Kidney capillary endothelial cell (primary cell): ENCODE data around the gene ZNF618.

Experiments used
- DNase-seq: peaks from one replicate; pipeline ENCODE4 v3.0.0-alpha.2; 2018; ENCODE audit warnings: low spot score

ZNF618 gene

DNA sequence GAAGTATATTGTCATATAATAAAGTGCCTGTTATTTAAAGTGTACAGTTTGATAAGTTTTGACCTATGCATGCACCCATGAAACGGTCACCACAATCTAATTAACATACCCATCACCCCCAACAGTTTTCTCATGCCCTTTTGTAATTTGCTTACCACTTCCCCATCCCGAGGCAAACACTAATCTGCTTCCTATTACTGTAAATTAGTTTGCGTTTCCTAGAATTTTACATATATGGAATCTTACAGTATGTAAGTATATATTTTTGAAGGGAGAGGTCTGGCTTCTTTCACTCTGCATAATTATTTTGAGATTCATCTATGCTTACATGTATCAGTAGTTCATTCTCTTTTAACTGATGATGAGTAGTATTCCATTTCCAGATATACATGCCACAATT lies 145.5 kb downstream of the ZNF618 start:
- DNase-seq, result no peak

DNA sequence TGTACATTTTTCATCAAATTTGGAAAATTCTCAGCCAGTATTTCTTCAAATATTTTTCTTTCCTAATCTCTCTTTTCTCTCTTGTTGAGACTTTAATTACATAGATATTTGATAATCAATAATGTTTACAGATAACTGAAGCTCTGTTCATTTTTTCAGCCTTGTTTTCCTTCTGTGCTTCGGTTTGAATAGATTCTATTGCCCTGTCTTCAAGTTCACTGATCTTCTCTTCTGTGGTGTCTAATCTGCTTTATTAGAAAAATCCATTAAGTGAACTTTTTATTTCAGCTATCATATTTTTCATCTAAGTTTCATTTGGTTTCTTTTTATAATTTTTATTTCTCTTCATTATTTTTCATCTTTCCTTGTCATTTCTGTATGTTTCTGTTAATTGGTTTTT lies 147.9 kb downstream of the ZNF618 start:
- no peak for DNase-seq

DNA sequence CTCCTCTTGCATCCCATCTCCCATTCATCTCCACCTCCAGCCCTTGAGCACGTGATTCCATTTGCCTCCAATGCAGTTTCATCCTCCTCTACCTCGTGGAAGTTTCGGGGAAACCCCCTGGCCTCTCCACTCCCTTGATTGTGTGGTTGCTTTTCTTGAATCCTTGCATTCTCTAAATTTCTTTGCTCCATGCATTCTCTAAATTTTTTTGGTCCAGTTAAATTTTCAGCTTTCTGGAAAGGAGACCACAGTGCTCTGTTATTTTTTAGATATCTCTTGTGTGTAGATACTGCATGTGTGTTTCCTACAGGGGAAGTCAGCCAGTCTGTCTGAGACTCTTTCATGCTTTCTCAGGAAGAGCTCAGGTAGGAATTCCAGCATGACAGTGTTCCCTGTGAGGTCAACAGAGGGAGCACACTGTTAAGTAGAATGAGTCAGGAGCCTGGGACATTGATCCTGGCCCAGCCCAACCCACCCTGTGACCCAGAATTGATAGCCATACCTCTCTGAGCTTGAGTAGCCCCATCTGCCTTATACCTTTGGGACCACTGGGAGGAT lies 149.2 kb downstream of the ZNF618 start:
- no peak for DNase-seq

- no peak for DNase-seq
Observed at GRCh38 chr9:114025760-114026159, 149.7 kb downstream of the ZNF618 start.

GRCh38 chr9:114026335-114026734 lies 150.2 kb downstream of the ZNF618 start:
- no peak for DNase-seq

- DNase-seq, result no peak
Observed at GRCh38 chr9:114027159-114027862, 151.2 kb downstream of the ZNF618 start.

DNA sequence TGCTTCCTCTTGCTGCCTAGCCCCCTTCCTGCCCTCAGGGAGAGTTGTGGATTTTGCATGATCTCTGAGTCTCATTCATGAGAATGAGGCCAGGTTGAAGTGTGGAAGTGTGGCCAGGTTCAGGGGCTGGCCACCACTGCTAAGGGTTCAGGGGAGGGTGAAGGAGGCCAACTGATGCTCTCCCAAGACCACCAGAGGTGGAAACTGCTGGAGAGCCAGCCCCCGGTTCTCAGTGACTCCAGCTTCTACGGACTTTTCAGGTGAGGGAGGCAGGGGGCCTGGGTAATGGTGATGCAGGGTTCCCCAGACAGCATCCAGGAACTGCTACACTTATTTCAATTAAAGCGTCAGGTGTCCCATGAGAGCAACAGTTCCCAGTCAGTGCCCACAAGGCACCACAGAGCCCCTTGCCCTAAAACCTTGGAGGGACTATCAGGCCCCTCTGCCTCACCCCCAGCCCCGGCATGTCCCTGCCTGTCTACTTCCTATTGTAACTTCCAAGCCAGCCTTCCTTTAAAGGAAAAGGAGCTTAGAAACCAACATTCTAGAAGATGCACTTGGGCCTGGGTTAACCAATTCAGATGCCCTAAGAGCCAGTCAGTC lies 151.9 kb downstream of the ZNF618 start:
- no peak for DNase-seq

DNA sequence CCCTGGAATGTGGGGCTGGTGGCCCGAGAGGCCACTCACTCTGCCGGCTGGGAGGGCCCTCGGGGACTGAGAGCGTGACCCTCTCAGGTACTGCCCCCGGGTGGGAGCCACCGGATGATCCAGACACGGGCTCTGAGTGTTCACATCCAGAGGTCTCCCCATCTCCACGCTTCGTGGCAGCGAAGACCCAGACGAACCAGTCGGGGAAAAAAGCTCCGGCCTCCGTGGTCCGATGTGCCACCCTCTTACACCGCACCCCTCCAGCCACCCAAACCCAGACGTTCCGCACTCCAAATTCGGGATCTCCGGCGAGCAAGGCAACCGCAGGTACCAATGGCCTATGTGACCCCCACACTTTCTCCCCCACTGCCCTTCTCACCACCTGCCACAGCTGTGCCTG lies 152.5 kb downstream of the ZNF618 start:
- no peak for DNase-seq

DNA sequence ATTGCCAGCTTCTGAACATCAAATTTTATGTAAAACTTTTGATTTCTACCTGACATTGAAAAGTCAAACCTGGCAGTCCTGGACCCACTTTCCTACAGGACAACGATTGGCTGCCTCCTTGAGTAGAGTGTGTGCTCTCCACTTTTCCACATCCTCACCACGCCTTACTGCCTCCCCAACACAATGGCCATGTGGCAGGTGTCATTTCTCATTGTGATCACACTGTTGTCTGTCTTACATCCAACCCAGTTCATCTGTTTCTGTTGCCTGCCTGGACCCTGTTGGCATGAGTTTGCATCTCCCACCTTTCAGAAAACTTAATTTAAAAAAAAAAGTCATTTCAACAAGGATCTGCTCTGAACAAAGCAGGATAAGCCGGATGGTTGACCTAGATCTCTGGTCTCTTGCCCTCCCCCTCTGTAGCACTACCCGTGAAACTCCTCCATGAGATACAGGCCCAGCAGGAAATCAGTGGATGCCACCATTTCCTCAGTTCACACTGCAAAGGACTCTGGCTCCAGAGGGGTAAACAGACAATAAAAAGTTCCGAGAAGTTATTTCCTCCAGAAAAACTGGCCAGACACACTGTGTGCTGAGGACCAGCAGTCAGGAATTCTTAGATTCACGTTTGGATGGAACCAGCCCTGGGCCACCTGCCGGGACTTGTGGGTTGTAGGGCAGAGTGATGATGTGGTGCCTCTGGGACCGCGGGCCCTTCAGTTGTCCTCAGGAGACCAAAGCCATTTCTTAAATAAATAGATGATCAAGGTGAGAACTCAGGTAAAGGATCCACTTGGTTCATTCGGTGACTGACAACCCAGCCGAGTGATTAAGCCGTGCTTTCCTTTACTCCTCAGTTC lies 153.4 kb downstream of the ZNF618 start:
- no peak for DNase-seq

DNA sequence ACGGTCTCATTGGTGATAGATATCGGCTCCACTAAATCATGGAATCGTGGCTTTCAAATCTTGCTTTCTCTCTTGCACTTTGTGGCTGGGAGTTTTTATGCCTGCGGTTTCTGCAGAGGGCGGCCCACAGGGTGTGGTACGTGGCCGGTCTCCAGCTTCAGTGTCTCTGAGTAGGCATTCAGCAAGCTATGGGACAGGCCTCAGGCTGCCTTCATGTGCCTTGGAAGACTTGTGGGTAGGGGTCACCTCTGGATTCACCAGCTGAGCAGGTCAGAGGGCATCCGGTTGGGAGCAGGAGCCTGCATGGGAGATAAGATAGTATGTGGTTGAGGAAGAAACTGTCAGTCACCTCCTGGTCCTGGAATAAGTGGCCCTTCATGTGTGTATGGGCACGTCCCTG lies 154.3 kb downstream of the ZNF618 start:
- no peak for DNase-seq

DNA sequence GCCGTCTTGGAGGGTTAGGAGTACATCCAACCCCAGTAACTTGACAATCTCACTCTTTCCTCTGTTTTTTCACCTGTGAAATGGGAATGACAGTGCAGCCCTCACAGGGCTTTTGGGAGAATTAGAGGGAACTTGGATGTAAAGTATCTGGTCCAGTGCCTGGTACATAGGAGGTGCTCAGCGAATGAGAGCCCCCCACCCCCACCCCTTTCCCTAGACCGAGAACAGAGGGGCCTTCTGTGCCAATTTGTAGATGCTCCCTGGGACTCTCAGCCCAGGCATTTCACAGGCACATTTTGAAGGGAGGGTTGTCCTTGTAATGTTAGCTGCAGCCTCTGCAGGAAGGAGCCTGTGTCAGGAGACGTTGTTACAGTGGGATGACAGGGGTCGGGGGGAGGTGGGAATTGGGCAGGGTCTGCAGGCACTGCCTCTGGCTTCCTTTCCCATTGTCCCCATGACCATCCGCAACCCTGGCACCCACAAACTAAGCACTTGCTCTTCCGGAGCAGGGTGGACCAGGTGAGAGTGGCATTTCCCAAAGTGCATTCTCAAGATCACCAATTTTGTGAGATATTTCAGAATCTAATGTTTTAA lies 155.0 kb downstream of the ZNF618 start:
- no peak for DNase-seq

DNA sequence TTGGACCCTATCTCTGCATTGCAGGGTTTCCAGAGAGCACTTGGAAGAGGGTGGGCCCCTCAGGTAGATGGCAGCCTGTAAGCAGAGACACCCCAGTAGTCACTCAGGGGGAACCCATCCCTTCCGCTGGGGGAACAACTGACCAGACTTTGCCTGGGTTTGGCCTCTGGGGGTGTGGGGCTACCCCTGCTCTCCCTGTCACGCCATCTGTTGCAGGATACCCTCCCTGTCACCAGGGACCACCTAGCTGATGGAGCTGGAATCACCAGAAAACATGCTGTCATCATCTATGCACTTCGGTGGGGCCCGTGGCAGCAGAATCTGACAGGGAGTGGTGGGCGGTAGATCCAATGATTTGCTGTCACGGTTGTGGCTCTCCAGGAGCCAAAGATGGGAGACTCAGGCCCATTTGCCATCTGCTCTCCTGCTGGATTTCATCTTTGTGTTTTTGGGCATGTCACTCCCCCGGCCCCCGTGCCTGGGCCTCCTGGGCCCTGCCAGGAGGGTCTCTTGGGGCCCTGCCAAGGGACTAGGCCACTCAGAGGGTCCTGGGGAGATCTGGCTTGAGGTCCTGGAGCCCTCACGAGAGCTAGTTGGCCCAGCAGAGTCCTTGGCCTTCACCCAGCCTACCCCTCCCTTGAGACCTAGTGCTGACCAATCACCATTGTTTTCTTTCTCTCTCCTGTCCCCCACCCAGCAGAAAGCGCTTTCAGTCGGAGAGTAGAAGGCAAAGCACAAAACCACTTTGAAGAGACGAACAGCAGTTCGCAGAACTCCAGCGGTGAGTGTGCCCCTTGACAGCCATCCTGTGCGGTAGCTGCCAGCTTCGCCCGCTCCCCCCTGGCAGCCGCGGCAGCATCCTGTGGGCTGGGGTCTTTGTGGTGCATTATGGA lies 156.1 kb downstream of the ZNF618 start:
- DNase-seq, result no peak

GRCh38 chr9:114033397-114034103 lies 157.4 kb downstream of the ZNF618 start:
- no peak for DNase-seq

DNA sequence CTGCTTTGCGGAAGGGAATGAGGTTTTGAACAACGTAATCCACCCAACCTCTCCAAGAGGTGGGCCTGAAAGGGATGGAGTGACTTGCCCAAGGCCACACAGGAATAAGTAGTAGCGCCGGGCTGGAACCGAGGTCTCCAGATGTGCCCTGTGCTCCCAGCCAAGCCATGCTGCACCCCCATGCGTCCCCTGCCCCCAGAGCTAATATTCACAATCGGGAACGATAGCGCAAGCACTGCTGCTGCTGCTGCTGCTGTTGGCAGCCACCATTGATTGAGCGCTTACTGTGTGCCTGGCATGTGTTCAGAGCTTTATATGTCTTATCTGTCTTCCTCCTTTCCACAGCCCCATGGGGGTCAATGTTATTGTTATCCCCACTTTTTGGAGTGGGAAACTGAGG lies 158.1 kb downstream of the ZNF618 start:
- no peak for DNase-seq

DNA sequence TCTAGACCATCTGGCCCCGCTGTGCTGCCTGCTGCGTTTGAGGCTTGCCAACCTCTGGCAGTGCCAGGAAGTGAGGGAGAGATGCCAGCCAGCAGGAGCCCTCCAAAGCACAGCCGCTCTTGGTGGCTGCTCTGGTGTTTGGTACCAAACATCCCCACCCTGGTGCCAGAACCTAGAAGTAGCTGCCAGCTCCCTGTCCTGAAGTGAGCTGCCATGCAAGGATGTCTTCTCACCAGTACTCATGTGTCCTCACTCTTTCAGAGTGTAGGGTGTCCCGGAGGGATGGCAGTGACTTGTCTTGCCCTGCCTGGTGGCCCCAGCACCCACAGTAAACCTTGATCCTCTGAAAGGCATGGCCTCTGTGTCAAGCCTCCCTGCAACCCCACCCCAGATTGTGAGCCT lies 158.6 kb downstream of the ZNF618 start:
- DNase-seq, result no peak

GRCh38 chr9:114035221-114035844 lies 159.2 kb downstream of the ZNF618 start:
- no peak for DNase-seq

DNA sequence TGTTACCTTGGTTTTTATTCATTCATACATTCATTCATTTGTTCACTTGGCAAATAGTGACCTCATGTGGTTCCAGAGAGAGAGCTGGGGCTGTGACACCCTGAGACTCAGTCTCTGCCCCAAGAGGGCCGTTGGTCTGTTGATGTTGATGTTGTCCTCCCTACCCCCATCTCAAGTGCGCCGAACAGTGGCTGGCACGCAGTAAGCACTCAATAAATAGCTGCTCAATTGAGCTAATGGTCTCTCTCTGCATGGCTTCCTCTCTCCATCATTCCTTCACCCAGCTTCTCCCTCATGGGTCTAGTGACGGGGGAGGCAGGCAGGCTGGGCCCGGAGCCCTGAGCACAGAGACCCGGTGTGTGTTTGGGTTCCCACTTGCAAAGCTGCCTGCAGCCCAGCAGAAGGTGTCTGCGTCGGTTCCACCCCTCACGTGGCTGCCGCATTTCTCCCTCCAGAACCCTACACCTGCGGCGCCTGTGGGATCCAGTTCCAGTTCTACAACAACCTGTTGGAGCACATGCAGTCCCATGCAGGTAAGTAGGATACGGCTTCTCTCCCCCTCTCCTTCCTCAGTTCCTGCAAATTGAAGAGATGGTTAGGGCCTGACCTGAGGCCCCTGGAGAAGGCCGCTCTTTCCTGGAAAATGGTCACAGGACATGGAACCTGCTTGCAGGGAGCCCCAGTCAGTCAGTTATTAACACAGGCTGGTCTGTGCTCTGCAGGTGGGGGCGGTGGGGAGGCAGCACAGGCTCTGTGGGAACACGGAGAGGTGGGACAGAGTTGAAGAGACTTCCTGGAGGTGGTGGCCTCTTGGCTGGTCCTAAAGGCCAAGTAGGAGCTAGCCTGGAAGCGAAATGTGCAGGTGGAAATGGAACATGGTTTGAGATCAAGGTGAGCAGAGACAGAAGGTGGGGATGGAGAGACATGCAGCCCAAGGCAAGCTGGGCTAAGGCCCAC lies 160.0 kb downstream of the ZNF618 start:
- DNase-seq, result no peak

DNA sequence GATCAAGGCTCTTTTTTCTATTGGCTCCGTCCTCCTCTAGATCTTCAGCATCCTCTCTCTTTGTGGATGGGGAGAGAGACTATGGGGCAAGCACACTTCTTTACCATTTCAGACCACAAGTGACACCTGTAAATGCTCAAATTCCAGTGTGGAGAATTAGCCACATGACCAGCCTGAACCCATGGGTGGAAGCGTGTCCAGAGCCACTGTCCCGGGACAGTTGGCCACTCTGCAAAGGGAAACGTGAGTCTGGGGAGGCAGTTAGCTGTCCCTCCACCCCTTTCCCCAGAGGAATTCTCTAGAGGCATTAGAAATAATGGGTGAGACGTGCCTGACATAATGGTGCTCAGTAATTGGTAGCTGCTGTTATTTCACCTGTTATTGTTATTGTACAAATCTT lies 161.1 kb downstream of the ZNF618 start:
- DNase-seq, result no peak
